Gastroesophageal sphincter (tissue), 4 donors: Measurements from ENCODE around the gene PIKFYVE. TPM values are rescaled to one million over a fixed set of nuclear protein-coding genes. Genes with fewer than 3 reads are reported as not detected.
"Not testable (repeated sequence)": the region's sequence is repeated elsewhere in the genome, so short reads cannot be mapped to it uniquely, and the experiment has no call there.

ENCODE experiments used
- ATAC-seq: fragments of 150-250 bp; one replicate; pipeline ENCODE4 v1.9.1; 2016; ENCODE audit warnings: mild to moderate bottlenecking, moderate library complexity
- H3K27ac ChIP-seq, 4 donors: fragments of 200-600 bp; sonication (generic) in 3 of 4; 1 replicate in 3 of 4; 2 replicates in 1 of 4; pipeline ENCODE4 v1.5.1; 2016 to 2019
- H3K27me3 ChIP-seq: fragments of 200-600 bp; sonication (generic); one replicate; pipeline ENCODE4 v1.5.1; 2019
- H3K36me3 ChIP-seq, 2 donors: fragments of 200-600 bp; sonication (generic); one replicate each; pipeline ENCODE4 v1.5.1; 2019; ENCODE audit warnings: control low read depth in 1 of 2
- H3K4me1 ChIP-seq, 3 donors: fragments of 200-600 bp; sonication (generic); 1 replicate in 2 of 3; 2 replicates in 1 of 3; pipeline ENCODE4 v1.5.1; 2016 to 2019; ENCODE audit warnings: control low read depth in 2 of 3
- H3K4me3 ChIP-seq, 2 donors: fragments of 200-600 bp; sonication (generic); one replicate each; pipeline ENCODE4 v1.5.1; 2019; ENCODE audit warnings: mild to moderate bottlenecking in 1 of 2, moderate library complexity in 1 of 2
- H3K9me3 ChIP-seq, 3 donors: fragments of 200-600 bp; sonication (generic); one replicate each; pipeline ENCODE4 v1.5.1; 2017 to 2019; ENCODE audit warnings: control low read depth in 2 of 3
- CTCF ChIP-seq, 4 experiments: fragments of 200-600 bp in 2 of 4; fragments of 450-650 bp in 2 of 4; sonication (generic) in 1 of 4; IDR thresholded peaks; one replicate each; pipeline ENCODE4 v1.5.1; 2017 to 2019; ENCODE audit warnings: antibody characterized with exemption in 4 of 4, mild to moderate bottlenecking in 2 of 4, moderate library complexity in 2 of 4
- EP300 ChIP-seq: sonication (generic); formaldehyde crosslinking; IDR thresholded peaks from one replicate; pipeline ENCODE4 v1.6.1; 2017; ENCODE audit warnings: antibody characterized with exemption, mild to moderate bottlenecking
- POLR2A ChIP-seq, 2 donors: fragments of 450-650 bp; IDR thresholded peaks; one replicate each; pipeline ENCODE4 v1.6.1; 2017; ENCODE audit warnings: antibody characterized with exemption in 2 of 2, mild to moderate bottlenecking in 2 of 2, moderate library complexity in 1 of 2
- POLR2AphosphoS5 ChIP-seq: sonication (generic); formaldehyde crosslinking; IDR thresholded peaks from one replicate; pipeline ENCODE4 v1.6.1; 2017; ENCODE audit warnings: antibody characterized with exemption
- WGBS, 2 donors: methylation state at CpG; one replicate each; pipeline ENCODE4 v1.1.5; 2018; ENCODE audit warnings: low coverage in 1 of 2; 5-methylcytosine and 5-hydroxymethylcytosine counted together
- total RNA-seq, 4 donors: library from RNA; depleted of rRNA; stranded (reverse); fragments of >200 nt; gene quantifications; one replicate each; pipeline ENCODE4 v1.1.0, GENCODE V29; 2016

The PIKFYVE gene
- total RNA-seq, 4 donors from 2014 or later, result 24.5 to 32.6 (median 27.2) TPM

- peaks cover 3 to 21% of the 10 kb centered on the region in 2 donors for H3K36me3 ChIP-seq
- H3K4me1 ChIP-seq, result peaks cover 0 to 40% (median 9%) of the 10 kb centered on the region in 3 donors
- peak within 1 kb of the TSS; percentile 65 to 81 for H3K4me3 ChIP-seq
- no peaks in the 10 kb centered on the region for H3K9me3 ChIP-seq
- ATAC-seq, result peak; percentile 89
- no peaks in the 10 kb centered on the region for H3K27me3 ChIP-seq
- TF ChIP-seq POLR2AphosphoS5 (peak; percentile 12), EP300 (no peak), CTCF (IDR thresholded peaks at IDR 0.05) (peak in 3 of 4 experiments; percentile 18 to 57 (median 48)), POLR2A (IDR thresholded peaks at IDR 0.05) (peak in 1 of 2 donors; percentile 31)
- peak within 1 kb of the TSS; percentile 29 to 87 (median 82) for H3K27ac ChIP-seq
- 1 to 2% methylated on average over 11 to 17 of the region's 48 CpGs for WGBS, 2 donors
Measured at GRCh38 chr2:208254871-208255556, 11.0 kb upstream of the PIKFYVE start, which contains the start of gene IDH1. Gene IDH1 (minus strand): TSS chr2:208255071. CDS start chr2:208251551, 3,520 bp downstream.

DNA sequence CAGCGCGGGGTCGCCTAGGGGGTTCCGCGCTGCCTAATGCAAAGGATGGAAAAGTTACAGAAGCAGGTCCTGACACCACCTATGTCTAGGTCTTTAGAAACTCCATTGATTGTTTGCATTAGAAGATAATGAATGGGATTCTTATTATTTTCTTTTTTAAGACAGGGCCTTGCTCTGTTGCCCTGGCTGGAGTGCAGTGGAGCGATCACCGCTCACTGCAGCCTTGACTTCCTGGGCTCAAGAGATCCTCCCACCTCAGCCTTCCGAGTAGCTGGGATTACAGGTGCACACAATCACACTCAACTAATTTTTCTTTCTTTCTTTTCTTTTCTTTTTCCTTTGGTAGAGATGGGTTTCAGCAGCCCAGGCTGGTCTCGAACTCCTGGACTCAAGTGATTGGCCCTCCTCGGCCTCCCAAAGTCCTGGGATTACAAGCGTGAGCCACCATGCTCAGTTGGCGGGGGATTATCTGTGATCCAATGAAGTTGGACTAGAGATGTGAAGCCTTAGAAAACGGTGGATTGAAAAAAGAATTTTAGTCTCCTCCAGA lies 10.4 kb upstream of the PIKFYVE start:
- no peak for ATAC-seq
- 41 to 56% methylated on average over 5 to 11 of the region's 13 CpGs for WGBS, 2 donors
- no peak for TF ChIP-seq CTCF (IDR thresholded peaks at IDR 0.05)
- no peak for TF ChIP-seq EP300
- TF ChIP-seq POLR2AphosphoS5, result no peak
- no peak for TF ChIP-seq POLR2A (IDR thresholded peaks at IDR 0.05)
- no peaks in the 10 kb centered on the region for H3K27me3 ChIP-seq
- peak overlapping the region; percentile 10 to 87 (median 82) for H3K27ac ChIP-seq
- H3K9me3 ChIP-seq, result no peaks in the 10 kb centered on the region
- peaks cover under 1 to 15% of the 10 kb centered on the region in 2 donors for H3K36me3 ChIP-seq
- peaks cover 0 to 40% (median 9%) of the 10 kb centered on the region in 3 donors for H3K4me1 ChIP-seq
- H3K4me3 ChIP-seq, result peak overlapping the region; percentile 65 to 81

DNA sequence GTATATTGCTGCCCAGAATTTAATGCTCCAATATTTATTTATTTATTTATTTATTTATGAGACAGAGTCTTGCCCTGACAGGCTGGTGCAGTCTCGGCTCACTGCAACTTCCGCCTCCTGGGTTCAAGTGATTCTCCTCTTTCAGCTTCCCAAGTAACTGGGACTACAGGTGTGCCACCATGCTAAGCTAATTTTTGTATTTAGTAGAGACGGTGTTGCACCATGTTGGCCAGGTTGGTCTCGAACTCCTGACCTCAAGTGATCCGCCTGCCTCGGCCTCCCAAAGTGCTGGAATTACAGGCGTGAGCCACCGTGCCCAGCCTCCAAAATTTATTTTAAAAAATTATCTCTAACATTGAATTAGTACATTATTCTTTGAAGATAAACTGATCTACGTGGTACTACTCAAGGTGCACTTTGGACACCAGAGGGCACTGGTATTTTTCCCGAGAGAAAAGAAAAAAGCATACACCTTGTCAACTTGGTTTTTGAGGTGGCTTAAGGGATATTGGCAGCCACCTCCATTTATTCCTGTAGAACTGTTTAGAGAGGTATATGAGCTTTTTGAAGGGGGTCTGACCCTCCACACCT lies 9.8 kb upstream of the PIKFYVE start:
- Histone ChIP-seq H3K4me1 (peaks cover 0 to 40% (median 9%) of the 10 kb centered on the region in 3 donors), H3K36me3 (peaks cover 0 to 8% of the 10 kb centered on the region in 2 donors), H3K9me3 (no peaks in the 10 kb centered on the region), H3K27me3 (no peaks in the 10 kb centered on the region), H3K4me3 (no peak overlapping the region), H3K27ac (peak overlapping the region in 1 of 4 donors; percentile 36)
- 74 to 78% methylated on average over 8 to 10 of the region's 10 CpGs for WGBS, 2 donors
- TF ChIP-seq EP300 (no peak), POLR2AphosphoS5 (no peak), POLR2A (IDR thresholded peaks at IDR 0.05) (no peak), CTCF (IDR thresholded peaks at IDR 0.05) (no peak)
- ATAC-seq, result no peak

DNA sequence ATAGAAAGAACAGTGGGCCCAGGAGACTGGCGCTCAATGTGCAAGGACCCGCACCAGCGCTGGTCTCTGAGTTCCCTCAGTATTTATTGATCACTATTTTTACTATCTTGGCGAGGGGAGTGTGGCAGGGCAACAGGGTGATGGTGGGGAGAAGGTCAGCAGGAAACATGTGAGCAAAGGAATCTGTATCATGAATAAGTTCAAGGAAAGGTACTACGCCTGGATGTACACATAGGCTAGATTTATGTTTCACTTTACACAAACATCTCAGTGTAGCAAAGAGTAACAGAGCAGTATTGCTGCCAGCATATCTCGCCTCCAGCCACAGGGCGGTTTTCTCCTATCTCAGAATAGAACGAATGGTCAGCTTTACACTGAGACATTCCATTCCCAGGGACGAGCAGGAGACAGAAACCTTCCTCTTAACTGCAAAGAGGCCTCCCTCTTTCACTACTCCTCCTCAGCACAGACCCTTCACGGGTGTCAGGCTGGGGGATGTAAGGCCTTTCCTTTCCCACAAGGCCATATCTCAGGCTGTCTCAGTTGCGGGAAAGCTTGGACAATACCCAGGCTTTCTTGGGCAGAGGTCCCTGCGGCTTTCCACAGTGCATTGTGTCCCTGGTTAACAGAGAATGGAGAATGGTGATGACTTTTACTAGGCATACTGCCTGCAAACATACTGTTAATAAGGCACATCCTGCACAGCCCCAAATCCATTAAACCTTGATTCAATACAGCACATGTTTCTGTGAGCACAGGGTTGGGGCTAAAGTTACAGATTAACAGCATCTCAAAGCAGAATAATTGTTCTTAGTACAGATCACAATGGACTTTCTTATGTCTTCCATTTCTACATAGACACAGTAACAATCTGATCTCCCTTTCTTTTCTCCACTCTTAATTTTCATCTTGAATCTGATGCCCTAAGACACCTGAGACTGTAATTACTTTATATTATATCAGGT lies 8.9 kb upstream of the PIKFYVE start:
- not testable (repeated sequence) for H3K27me3 ChIP-seq, H3K4me3 ChIP-seq, ATAC-seq, H3K36me3 ChIP-seq, H3K9me3 ChIP-seq
- 53 to 66% methylated on average over 7 to 9 of the region's 12 CpGs for WGBS, 2 donors
- Histone ChIP-seq H3K4me1 (peaks cover 0 to 35% (median 9%) of the 10 kb centered on the region in 3 donors), H3K27ac (peak overlapping the region in 2 of 4 donors; percentile 36 to 44)

- Histone ChIP-seq H3K36me3 (no peaks in the 10 kb centered on the region), H3K27me3 (no peaks in the 10 kb centered on the region), H3K4me3 (peak overlapping the region; percentile 83 to 96), H3K27ac (peak overlapping the region; percentile 89 to 98 (median 94)), H3K9me3 (no peaks in the 10 kb centered on the region), H3K4me1 (peaks cover 0 to 42% (median 16%) of the 10 kb centered on the region in 3 donors)
- WGBS, 2 donors, result 2 to 4% methylated on average over 8 to 9 of the region's 9 CpGs
- TF ChIP-seq EP300, result no peak
- TF ChIP-seq POLR2AphosphoS5, result no peak
- no peak for TF ChIP-seq POLR2A (IDR thresholded peaks at IDR 0.05)
- TF ChIP-seq CTCF (IDR thresholded peaks at IDR 0.05), result no peak
- peak; percentile 20 for ATAC-seq
Measured at GRCh38 chr2:208265371-208265800, 669 bp upstream of the PIKFYVE start.
